Erythroblast (primary cell): ENCODE data around the gene AP3D1.

Source experiments
- DNase-seq, 2 experiments: peaks; one replicate each; lab custom pipeline; 2025; lab: John Stamatoyannopoulos, UW
- GATA1 ChIP-seq: IDR thresholded peaks from 2 replicates; pipeline ENCODE4 v1.6.1; 2011; ENCODE audit warnings: low read depth, mild to moderate bottlenecking, control low read depth, low read length, moderate library complexity
- POLR2A ChIP-seq: IDR thresholded peaks from 2 replicates; pipeline ENCODE4 v1.6.1; 2011; ENCODE audit warnings: mild to moderate bottlenecking, low read length

Gene AP3D1

GRCh38 chr19:2077833-2078619, 73.3 kb downstream of the AP3D1 start:
- TF ChIP-seq POLR2A (no peak), GATA1 (no peak)
- no peak for DNase-seq

GRCh38 chr19:2077398-2077797, 74.0 kb downstream of the AP3D1 start:
- no peak for DNase-seq

GRCh38 chr19:2076526-2076944, 74.8 kb downstream of the AP3D1 start:
- TF ChIP-seq POLR2A: no peak
- TF ChIP-seq GATA1: no peak
- no peak for DNase-seq

More at GRCh38 chr19:2077398-2077797, 74.0 kb downstream of the AP3D1 start:
- TF ChIP-seq POLR2A: no peak
- no peak for TF ChIP-seq GATA1

- TF ChIP-seq GATA1 (no peak), POLR2A (no peak)
- DNase-seq: no peak
Measured at GRCh38 chr19:2072757-2073551, 78.4 kb downstream of the AP3D1 start.

- TF ChIP-seq POLR2A (no peak), GATA1 (no peak)
- no peak for DNase-seq
Measured at GRCh38 chr19:2070986-2071673, 80.2 kb downstream of the AP3D1 start.

GRCh38 chr19:2070436-2070827, 80.9 kb downstream of the AP3D1 start:
- no peak for TF ChIP-seq GATA1
- TF ChIP-seq POLR2A: no peak
- DNase-seq: no peak

- no peak for TF ChIP-seq GATA1
- TF ChIP-seq POLR2A: no peak
- DNase-seq: no peak
Measured at GRCh38 chr19:2064788-2065524, 86.4 kb downstream of the AP3D1 start.

- no peak for DNase-seq
- TF ChIP-seq GATA1 (no peak), POLR2A (no peak)
Measured at GRCh38 chr19:2064395-2064787, 87.0 kb downstream of the AP3D1 start.

GRCh38 chr19:2063824-2064223, 87.5 kb downstream of the AP3D1 start:
- TF ChIP-seq GATA1: no peak
- no peak for TF ChIP-seq POLR2A
- DNase-seq: no peak

- DNase-seq: no peak
- no peak for TF ChIP-seq POLR2A
- TF ChIP-seq GATA1: no peak
Measured at GRCh38 chr19:2062770-2063169, 88.6 kb downstream of the AP3D1 start.

- no peak for TF ChIP-seq POLR2A
- no peak for TF ChIP-seq GATA1
- DNase-seq: no peak
Measured at GRCh38 chr19:2062389-2062729, 89.0 kb downstream of the AP3D1 start.

GRCh38 chr19:2061495-2062388, 89.6 kb downstream of the AP3D1 start:
- DNase-seq: peak; percentile 99 to 100
- peak; percentile 71 for TF ChIP-seq POLR2A
- no peak for TF ChIP-seq GATA1
